EL (cell line): Measurements from ENCODE around the gene GPRIN2.
"Not testable (repeated sequence)": the region's sequence is repeated elsewhere in the genome, so short reads cannot be mapped to it uniquely, and the experiment has no call there.

Experiments
- DNase-seq: peaks from one replicate; pipeline ENCODE4 v3.0.0-alpha.2; 2016

GPRIN2 gene

GRCh38 chr10:46516660-46517416 lies 39.6 kb downstream of the GPRIN2 start:
- DNase-seq, result peak; percentile 87

GRCh38 chr10:46515793-46516192 lies 40.7 kb downstream of the GPRIN2 start:
- DNase-seq, result no peak

GRCh38 chr10:46515366-46515765 lies 41.1 kb downstream of the GPRIN2 start:
- DNase-seq, result no peak

- no peak for DNase-seq
Observed at GRCh38 chr10:46514899-46515298, 41.6 kb downstream of the GPRIN2 start.

GRCh38 chr10:46514431-46514861 lies 42.0 kb downstream of the GPRIN2 start:
- no peak for DNase-seq

GRCh38 chr10:46513333-46513732 lies 43.1 kb downstream of the GPRIN2 start:
- not testable (repeated sequence) for DNase-seq

- DNase-seq, result not testable (repeated sequence)
Observed at GRCh38 chr10:46512725-46513124, 43.7 kb downstream of the GPRIN2 start.

- not testable (repeated sequence) for DNase-seq
Observed at GRCh38 chr10:46512002-46512401, 44.5 kb downstream of the GPRIN2 start.
